Activated effector memory CD4-positive, alpha-beta T cell treated with Interleukin-2 at 50 U/mL for 16 hours (primary cell): ENCODE results near the gene PHLDB2.

ENCODE experiments used
- DNase-seq: peaks from one replicate; pipeline ENCODE4 v3.0.0-alpha.2; 2020

Gene PHLDB2

DNA sequence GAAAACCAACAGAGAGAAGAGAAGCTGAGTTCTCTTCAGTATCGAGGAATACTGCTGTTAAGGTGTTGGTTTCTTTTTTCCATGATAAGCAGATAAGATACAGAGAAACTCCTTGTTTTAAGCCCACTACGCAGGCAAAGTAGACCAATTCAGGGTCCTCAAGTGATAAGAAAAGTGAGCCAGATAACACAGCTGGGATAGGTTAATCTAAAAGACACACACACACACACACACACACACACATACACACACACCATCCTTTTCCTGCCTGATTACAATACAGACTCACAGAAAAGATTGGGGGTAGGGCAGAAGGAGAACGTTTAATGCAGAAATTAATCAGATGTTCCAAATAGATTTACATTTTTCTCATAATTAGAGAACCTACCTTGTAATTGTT is 6.5 kb upstream of the PHLDB2 start:
- DNase-seq: no peak

DNA sequence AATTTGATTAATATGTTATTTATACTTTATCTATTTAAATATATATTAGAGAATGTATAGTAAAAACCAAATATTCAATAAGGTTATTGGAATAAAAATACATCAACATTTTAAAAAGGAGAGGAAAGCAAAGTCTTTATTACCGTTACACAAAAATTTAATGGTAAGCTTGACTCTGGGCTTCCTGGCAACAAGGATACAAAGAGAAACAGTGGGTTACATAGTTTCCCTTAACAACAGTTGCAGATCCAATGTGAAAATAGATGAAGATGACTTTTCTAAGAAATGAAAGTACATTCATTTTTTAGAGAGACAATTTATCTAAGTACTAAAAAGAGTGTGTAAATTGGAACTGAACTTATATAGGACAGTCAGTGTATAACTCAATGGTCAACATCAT is 6.0 kb upstream of the PHLDB2 start:
- no peak for DNase-seq

DNA sequence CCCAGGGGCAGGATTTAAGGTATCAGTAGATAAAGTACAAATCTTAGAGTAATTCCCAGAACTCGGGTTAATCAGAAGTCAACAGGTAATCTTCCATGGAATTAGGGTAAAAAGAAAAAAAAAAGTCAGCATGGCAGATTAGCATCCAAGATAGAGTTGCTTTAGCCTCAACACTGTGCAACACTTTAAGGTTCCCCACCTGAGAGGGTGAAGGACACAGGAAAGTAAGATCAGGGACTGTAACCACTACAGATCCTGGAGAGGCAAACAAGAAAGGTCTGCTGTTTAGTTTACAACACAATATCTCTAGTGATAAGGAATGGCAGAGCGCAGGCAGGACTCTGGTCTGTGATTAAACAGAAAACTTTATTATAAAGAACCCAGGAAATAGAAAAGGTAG is 4.1 kb upstream of the PHLDB2 start:
- DNase-seq: no peak

DNA sequence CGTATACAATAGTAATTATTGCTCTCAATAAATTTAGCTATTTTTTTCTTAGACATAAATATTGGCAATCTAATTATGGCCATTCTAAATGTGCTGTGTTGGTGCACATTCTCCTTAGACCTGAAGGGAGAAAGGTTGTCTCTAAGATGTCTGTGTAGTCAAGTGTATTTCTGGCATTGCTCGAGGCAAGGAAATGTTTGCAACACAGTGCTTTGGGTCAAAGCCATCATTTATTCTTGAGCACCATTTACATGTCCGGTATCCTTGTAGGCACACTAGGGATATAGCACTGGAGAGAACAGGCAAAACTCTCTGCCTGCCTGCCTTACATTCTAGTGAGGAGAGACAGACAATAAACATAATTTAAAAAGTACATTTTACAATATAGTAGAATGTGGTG is 2.6 kb upstream of the PHLDB2 start:
- no peak for DNase-seq

DNA sequence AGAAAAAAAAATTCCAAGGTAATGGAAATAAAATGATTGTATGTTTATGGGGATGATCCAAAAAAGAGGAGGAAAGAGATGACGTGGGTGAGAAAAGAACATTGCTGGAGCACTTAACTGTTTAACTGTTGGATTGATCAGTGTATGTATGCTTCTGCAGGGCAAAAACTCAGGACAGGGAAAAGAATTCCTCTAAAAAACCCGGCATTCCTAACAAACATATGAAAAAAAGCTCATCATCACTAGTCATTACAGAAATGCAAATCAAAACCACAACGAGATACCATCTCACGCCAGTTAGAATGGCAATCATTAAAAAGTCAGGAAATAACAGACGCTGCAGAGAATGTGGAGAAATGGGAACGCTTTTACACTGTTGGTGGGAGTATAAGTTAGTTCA is 1.6 kb upstream of the PHLDB2 start:
- no peak for DNase-seq

DNA sequence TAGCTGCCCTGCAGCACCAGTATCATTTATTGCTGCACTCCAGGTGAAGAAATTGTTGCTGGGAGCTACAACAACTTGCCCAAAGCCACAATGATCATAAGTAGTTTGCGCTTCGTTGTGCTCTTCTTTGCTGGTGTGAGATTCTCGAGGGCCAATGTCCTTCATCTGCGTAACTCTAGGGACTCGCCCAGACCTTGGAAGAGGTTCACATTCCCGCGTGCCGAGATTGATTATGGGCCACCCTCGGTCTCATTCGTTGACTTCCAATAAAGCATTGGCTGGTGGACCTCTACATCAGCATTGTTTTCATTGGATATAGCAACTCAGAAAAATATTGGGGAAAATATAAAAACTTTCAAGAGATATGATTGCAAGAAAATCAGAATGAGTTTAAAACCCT is 423 bp upstream of the PHLDB2 start:
- DNase-seq: no peak

DNA sequence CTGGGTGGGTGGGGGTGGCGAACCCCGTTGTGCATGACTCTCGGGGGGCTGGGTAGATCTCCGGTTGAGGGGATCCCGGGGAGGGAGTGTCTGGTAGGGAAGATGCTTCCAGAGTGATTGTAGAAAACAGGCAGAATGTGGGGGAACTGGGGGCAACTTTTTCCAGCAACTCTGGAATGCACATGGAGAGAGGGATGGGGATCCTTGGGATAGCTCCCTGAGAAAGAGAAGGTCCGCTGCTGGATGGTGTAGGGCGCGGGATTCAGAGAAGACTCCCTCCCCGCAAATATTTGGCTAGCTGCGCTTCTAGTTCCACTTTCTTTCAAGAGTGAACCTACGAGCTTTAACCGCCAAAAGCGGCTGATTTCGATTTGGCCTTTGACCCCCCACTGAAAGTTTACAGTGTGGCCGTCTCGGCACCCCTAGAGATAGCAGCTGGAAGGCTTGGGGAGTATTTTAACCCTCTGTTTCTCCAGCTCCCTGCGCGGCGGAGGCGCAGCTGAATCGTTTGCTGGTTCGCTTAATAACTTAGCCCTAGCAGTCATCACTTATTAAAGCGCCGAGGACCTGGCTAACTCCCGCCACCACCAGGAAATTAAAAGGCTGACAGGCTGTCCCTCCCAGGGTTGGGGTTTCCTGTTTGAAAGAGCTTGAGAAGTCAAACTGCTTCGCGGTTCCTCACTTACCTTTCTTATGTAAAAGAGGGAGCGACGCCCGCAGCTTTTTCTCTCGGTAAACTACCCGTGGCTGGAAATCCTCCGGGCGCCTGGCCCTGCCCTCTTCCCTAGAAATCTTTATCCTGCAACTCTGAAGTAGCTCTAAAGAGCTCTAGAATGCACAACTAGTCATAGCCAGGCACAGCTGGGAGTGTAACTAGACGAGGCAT is 1.2 kb downstream of the PHLDB2 start:
- DNase-seq: peak; percentile 44

DNA sequence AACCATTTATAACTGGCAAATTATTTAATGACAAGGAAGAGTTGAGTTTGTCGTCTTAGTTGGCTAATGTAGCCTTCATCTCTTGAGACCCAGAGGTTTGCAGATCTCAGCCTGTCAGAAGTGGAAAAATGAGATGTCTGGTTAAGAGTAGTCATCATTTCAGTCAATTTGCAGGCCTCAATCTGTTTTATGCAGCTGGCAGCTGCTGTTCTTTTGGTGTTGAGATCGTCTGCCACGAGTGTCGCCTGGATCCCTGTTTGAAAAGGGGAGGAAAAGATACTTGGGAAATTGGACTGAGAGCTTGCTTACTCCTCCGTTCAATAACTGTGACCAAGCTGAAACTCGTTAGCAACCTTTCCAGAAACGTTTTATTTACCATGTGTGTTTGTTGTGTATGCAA is 2.3 kb downstream of the PHLDB2 start:
- no peak for DNase-seq

DNA sequence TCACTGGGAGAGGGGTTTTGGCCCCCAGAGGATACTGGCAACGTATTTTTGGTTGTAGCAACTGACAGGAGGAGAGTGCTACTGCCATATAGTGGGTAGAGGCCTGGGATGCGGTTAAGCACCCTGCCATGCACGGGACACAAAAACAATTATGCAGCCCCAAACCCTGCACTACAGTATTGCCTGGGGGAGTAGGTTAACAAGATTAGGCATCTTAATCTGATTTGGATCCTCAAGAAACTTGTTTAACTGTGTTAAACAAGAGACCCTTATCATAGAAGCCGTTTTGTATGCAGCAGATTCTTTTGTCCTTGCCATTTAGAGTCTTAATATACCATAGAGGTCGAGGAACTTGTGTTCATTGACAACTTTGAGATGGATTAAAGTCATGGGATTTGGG is 3.4 kb downstream of the PHLDB2 start:
- no peak for DNase-seq

DNA sequence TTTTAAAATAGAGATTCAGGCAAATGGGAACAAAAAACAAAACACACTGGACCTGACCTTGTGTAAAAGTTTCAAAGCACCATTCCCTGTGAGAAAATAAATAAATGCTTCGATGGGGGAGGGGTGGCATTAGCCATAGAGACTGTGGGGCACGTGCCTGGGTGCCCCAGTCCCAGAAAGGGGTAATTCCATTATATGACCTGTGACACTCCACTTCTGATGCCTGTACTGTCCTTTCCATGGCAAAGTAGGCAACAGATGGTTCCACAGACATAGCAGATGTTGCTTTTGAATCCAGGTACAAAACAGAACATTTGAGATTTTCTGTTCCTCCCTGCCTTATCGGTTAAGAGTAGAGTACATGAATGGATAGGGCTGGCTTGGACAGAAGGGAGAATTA is 3.9 kb downstream of the PHLDB2 start:
- no peak for DNase-seq

DNA sequence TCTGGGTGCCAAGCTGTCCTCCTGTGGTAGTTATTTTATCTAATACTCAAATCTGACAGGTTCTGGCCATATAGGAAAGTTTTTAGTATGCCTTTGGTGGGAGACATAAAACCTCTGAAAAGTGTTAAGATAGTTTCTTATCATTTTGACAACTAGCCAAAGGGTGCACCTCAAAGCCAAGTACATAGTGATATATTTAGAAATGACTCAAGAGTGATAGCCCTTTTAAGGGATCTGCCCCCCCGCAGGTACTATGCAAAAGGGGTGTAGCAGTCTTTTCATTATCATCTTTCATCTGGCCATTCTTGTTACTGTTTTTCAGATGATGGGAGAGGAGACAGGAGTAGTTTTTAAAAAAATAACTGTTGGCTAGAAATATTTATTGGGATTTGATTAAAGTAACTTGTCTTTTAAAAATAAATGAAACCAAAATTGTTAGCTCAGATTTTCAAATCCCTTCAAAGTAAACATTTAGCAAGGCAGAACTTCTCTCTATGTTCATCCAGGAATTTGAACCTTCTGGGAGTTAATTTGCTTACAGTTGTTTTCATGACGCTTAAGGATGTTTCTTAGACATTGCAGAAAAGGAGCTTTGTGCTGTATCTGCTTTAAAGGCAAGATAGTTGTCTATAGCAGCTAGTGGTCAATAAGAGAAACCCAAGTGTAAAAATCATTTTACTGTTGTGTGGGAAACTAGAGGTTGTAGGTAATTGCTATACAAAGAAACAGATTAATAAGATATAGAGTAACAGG is 5.1 kb downstream of the PHLDB2 start:
- no peak for DNase-seq

DNA sequence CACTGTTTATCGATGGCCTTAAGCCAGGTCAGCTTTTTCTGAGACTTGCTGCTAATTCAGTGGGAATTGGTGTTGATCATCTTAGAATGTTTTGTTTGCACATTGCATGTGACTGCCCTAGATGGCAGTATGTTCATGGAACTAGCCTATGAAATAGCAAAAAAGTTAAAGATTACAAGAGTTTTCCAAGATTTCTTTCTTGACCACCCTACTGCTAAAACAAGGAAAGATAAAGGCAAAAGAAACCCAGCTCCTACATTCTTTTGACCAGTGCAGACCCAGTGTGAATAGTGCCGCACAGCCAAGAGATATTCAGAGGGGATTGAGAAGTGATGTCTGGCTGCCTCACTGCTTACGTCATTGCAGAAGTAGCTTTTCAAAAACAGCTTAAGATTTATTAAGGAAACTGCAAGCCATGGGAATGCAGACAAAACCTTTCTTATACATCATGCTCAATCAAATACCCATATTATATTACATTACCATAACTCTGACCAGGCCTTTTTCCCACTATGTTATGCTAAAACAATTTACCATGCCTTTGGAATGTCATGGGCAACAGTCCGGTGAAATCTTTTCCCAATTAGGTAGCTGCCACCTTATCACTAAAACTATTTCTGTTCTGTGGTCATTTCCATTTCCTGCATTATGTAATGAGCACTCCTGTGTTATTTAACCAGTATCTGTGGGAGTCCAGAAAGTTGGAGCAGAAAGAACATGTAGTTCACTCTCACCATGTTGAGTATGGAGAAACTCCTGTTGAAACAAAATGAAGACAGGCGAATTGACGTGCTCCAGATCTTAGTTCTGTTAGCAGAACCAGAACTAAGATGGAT is 6.0 kb downstream of the PHLDB2 start:
- DNase-seq: no peak

DNA sequence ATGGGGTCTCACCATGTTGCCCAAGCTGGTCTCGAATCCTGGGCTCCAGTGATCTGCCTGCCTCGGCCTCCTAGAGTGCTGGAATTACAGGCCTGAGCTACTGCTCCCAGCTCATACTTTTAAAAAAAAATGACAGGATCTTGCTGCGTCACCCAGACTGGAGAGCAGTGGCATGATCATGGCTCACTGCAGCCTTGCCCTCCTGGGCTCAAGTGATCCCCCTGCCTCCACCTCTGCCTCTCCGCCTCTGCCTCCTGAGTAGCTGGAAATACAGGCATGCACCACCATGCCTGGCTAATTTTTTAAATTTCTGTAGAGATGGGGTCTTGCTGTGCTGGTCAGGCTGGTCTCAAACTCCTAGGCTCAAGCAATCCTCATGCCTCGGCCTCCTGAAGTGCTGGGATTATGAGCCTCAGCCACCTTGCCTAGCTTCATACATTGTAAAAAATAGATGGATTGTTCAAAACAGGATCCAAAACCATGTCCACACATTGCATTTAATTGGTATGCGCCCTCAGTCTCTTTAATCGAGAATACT is 8.9 kb downstream of the PHLDB2 start:
- DNase-seq: no peak

DNA sequence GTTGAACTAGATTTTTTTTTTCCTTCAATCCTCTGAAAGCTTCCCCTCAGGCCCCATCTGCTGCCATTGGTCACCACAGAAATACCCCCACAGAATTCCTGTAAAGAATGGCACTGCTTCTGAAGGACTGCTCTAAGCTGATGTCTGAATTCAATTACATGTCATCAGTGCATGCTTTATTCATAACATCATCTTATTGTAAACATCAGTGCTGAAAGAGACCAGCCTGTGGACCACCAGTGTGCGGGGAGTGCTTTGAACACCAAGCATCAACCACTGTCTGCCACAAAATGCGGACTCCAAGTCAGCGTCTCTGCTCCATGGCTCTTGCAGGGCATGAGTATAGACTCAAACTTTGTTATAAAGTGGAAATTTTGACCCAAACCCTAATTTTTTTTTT is 11.6 kb downstream of the PHLDB2 start:
- DNase-seq: no peak

DNA sequence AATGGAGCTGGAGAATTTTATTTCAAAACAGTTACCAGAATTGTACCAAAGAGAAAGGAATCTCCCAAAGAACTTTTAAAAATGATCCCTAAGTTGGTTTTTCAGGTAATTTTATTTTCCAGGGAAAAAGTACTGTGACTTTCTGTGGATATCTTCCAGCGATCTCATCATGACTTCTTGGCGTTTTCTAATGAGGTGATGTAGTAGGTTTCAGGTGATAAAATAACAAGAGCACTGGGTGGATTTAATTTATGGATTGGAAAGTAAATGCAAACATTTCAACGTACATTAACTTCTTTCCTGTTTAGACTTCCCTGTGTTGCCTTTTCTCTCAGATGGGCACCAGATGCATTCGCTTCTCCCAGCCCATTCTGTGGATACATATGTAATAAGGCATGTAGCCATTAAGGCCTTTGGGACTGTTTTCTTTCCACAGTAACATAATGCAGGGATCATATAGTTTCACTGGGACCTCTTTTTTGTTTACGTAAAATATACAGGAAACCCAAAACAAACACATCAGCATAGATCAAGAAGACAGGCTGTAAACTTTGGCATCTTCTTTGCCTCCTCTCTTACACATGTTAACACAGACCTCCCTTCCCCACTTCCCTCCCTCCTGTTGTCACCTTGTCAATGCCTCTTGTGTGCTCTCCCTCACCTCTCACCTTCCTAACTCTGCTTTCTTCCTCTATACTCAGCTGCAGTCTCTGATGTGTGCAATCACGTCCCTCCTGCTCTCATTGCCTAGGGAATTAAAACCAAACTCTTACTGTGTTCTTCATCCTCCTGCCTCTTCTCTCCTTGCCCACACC is 13.0 kb downstream of the PHLDB2 start:
- DNase-seq: no peak

DNA sequence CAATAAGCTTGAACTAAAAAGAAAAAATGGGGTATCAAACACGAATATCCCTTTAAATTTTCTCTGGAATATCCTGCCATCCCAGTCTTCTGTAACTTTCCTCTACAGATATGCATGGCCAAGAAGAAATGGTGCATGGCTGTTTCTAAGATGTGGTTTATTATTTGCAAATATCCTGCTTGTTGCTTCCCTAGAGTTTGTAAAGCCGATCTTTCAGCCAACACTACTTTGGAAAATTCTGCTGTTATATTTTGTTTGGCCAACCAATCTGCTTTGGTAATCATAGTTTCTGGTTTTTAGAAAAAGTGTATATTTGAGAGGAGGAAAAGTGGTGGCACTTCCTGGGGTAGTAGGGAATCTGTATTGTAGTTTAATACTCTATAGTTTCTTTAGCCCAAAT is 13.9 kb downstream of the PHLDB2 start:
- no peak for DNase-seq

DNA sequence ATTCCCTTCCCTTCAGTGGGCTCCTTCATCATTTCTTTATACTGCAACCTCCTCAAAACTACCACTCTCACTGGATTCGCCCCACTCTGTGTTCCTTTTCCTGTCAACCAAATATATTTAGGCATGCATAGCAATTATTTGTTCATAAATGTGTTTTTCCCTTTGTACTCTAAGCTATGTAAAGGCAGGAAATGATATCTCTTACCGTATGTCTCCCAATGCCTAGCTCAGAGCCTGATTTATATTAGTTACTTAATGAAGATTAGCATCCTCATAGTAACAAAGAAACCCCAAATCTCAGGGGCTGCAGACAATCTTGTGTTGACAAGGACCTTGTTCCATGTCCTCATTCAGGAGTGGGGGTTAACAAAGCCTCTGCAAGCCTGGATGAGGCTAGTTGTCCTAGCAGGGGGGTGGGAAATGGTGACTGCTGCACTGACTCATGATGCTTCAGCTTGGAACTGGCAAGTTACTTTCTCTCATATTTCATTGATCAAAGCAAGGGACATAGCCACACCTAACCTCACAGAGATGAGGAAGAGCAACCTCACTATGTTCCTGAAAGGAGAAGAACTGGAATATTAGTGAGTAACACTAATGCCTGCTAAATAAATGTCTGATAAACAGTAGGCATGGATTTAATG is 15.2 kb downstream of the PHLDB2 start:
- no peak for DNase-seq

DNA sequence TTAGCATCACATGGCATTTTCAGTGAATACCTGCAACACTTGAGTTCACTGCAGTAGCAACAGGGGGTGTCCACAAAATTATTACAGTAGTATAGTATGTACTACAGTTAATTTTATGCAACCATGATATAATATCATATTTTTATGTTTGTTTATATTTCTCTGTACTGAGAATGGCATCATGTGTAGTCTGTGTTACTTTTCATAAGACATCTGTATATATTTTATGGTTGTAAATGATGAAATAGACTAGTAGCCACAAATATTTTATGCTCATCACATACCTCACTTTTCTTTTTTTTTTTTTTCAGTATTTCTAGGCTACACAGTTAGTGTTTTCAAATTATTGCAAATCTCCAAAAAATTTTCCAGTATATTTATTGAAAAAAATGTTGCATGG is 22.4 kb downstream of the PHLDB2 start:
- DNase-seq: no peak

DNA sequence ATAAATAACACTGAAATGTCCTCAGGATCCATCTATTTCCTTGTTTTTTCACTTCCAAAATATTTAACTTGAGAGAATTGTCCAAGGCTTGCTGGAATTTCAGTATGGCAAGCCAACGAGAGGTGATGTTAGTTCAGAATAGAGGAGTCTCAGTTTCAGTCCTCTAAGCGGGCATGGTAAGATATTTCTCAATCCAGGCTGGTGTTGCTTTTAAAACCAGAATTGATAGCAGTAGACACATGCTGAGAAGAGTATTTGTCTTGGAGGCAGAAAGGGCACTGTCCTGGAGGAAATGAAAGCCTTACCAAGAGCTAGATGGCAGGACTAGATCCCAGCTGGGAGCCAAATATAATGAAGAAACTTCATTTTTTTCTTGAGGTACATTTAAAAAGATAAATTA is 23.1 kb downstream of the PHLDB2 start:
- no peak for DNase-seq

DNA sequence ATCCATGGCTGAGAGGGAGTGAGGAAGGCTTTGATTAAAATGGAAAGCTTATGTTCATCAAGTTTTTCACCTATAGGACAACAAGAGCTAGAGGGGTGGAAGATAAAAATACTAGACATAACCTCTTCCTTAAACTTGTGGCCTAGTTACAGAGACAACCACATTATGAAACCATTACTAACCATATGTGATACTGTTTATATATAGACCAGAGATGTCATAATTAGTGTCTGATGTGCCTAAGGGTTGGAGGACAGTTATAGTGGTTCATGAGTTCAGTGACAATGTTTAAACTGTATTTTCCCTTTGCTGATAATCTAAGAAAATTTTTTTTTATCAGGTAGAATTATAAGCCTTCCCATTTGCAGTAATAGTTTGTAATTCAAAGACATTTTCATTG is 23.7 kb downstream of the PHLDB2 start:
- DNase-seq: no peak

DNA sequence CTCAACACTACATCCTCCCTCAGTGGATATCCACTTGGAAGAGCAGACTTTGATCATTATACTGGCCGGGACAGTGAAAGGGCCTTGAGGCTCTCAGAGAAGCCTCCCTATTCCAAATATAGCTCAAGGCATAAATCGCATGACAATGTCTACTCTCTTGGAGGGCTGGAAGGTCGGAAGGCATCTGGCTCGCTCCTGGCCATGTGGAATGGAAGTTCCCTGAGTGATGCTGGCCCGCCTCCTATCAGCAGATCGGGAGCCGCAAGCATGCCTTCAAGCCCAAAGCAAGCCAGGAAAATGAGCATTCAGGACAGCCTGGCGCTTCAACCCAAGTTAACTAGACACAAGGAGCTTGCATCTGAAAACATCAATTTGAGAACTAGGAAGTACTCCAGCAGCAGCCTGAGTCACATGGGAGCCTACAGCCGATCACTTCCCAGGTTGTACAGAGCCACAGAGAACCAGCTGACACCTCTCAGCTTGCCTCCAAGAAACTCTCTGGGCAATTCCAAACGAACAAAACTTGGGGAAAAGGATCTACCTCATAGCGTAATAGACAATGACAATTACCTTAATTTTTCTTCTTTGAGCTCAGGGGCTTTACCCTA is 25.4 kb downstream of the PHLDB2 start:
- no peak for DNase-seq
